Measurements from ENCODE around the gene RPS6KC1.
"Not testable (repeated sequence)": the region's sequence is repeated elsewhere in the genome, so short reads cannot be mapped to it uniquely, and the experiment has no call there.

RPS6KC1 gene

DNA sequence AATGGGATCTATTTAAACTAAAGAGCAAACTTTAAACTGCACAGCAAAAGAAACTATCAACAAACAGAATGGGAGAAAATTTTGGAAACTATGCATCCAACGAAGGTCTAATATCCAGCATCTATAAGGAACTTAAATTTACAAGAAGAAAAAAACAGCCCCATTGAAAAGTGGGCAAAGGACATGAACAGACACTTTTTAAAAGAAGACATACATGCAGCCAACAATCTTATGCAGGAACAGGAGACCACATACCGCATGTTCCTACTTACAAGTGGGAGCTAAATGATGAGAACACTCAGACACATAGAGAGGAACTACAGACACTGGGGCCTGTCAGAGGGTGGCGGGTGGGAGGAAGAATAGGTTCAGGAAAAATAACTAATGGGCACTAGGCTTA is 149.6 kb downstream of the RPS6KC1 start:
- no peak overlapping the region for H3K4me3 ChIP-seq (ENCODE audit: low read length, poor library complexity, severe bottlenecking)
- peaks cover 7% of the 10 kb centered on the region; the same call in 1 of the 2 replicates for H3K36me3 ChIP-seq (ENCODE audit: insufficient read depth, low read length)
- H3K9me3 ChIP-seq (ENCODE audit: insufficient read depth, low read depth, low read length): no peaks in the 10 kb centered on the region
- no peaks in the 10 kb centered on the region for H3K4me1 ChIP-seq (ENCODE audit: insufficient read depth, low read length, poor library complexity, severe bottlenecking)
- no peak overlapping the region for H3K4me2 ChIP-seq (ENCODE audit: low read depth, low read length, poor library complexity, severe bottlenecking)
- no peaks in the 10 kb centered on the region for H3F3A ChIP-seq (ENCODE audit: low read depth)
- no peak overlapping the region for H2AFZ ChIP-seq (ENCODE audit: low read length)
- H4K20me1 ChIP-seq (ENCODE audit: insufficient read depth, low read length, poor library complexity, severe bottlenecking): no peaks in the 10 kb centered on the region
- no peaks in the 10 kb centered on the region for H3K79me2 ChIP-seq (ENCODE audit: insufficient read depth, low read length)
- no peaks in the 10 kb centered on the region for H3K9me2 ChIP-seq (replicated peaks; ENCODE audit: low read depth, low read length)
- H3K9ac ChIP-seq (ENCODE audit: low read depth, low read length, poor library complexity, severe bottlenecking): no peak overlapping the region
- no peaks in the 10 kb centered on the region for H3K27me3 ChIP-seq (ENCODE audit: insufficient read depth, low read length, poor library complexity, severe bottlenecking)
- TF ChIP-seq EZH2phosphoT487 (IDR thresholded peaks at IDR 0.05; ENCODE audit: borderline replicate concordance): no peak
- TF ChIP-seq, protein P1, sequence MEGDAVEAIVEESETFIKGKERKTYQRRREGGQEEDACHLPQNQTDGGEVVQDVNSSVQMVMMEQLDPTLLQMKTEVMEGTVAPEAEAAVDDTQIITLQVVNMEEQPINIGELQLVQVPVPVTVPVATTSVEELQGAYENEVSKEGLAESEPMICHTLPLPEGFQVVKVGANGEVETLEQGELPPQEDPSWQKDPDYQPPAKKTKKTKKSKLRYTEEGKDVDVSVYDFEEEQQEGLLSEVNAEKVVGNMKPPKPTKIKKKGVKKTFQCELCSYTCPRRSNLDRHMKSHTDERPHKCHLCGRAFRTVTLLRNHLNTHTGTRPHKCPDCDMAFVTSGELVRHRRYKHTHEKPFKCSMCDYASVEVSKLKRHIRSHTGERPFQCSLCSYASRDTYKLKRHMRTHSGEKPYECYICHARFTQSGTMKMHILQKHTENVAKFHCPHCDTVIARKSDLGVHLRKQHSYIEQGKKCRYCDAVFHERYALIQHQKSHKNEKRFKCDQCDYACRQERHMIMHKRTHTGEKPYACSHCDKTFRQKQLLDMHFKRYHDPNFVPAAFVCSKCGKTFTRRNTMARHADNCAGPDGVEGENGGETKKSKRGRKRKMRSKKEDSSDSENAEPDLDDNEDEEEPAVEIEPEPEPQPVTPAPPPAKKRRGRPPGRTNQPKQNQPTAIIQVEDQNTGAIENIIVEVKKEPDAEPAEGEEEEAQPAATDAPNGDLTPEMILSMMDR (conservative IDR thresholded peaks at IDR 0.05; ENCODE audit: low read length): no peak

DNA sequence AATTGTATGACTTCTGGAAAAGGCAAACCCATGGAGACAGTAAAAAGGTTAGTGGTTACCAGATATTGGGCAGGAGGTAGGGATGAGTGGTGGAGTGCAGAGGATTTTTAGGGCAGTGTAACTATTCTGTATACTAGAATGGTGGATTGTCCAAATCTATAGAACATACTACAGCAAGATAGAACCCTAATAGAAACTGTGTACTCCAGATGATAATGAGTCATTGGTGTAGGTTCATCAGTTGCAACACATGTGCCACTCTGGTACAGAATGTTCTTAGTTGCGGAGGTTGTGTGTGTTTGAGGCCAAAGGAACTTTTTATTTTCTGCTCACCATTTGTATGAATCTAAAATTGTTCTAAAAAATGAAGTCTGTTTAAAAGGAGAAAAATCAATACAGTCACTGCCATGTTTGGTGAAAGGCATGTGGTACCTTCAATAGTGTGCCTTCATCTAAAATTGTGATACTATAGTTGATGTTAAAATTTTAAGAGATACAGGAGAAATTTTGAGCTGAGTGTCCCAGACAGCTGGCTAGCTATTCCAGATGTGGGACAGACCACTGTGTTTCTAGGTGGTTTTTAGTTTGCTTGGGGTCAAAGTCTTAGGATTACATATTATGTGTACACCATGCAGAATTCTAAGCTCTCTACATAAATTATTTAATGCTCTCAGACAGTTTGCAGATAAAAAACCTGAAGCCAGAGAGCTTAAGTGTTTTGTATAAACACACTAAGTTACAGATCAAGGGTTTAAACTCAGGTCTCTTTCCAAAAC is 150.5 kb downstream of the RPS6KC1 start:
- Histone ChIP-seq H3K9me2 (replicated peaks; ENCODE audit: low read depth, low read length) (no peaks in the 10 kb centered on the region), H3K9ac (ENCODE audit: low read depth, low read length, poor library complexity, severe bottlenecking) (no peak overlapping the region), H3K9me3 (ENCODE audit: insufficient read depth, low read depth, low read length) (no peaks in the 10 kb centered on the region), H3K4me3 (ENCODE audit: low read length, poor library complexity, severe bottlenecking) (no peak overlapping the region), H3K27me3 (ENCODE audit: insufficient read depth, low read length, poor library complexity, severe bottlenecking) (no peaks in the 10 kb centered on the region), H4K20me1 (ENCODE audit: insufficient read depth, low read length, poor library complexity, severe bottlenecking) (no peaks in the 10 kb centered on the region), H3F3A (ENCODE audit: low read depth) (no peaks in the 10 kb centered on the region), H3K36me3 (ENCODE audit: insufficient read depth, low read length) (peaks cover 7% of the 10 kb centered on the region; the same call in 1 of the 2 replicates), H3K4me1 (ENCODE audit: insufficient read depth, low read length, poor library complexity, severe bottlenecking) (no peaks in the 10 kb centered on the region), H3K79me2 (ENCODE audit: insufficient read depth, low read length) (no peaks in the 10 kb centered on the region), H2AFZ (ENCODE audit: low read length) (no peak overlapping the region), H3K4me2 (ENCODE audit: low read depth, low read length, poor library complexity, severe bottlenecking) (no peak overlapping the region)
- no peak for TF ChIP-seq EZH2phosphoT487 (IDR thresholded peaks at IDR 0.05; ENCODE audit: borderline replicate concordance)
- TF ChIP-seq, protein P1 (conservative IDR thresholded peaks at IDR 0.05; ENCODE audit: low read length): no peak

DNA sequence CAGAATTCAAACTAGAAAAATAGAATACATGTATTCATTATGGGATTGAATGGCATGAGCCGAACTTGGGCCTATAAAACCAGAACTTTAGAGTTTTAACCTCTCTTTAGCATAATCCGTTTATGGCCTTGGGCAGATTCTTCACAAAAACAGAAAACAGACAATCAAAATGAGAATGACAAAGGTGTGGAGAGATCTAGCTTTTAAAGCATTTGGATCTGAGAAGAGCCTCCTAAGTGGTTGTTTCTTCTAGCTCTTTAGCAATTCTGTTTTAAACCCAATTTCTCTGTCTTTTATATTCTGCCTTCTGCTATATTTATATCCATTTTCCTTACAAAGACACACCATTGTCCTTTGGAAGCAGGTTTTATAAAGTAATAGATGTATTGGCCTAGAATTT is 160.2 kb downstream of the RPS6KC1 start:
- Histone ChIP-seq H3K36me3 (ENCODE audit: insufficient read depth, low read length) (no peaks in the 10 kb centered on the region), H3K27me3 (ENCODE audit: insufficient read depth, low read length, poor library complexity, severe bottlenecking) (no peaks in the 10 kb centered on the region), H4K20me1 (ENCODE audit: insufficient read depth, low read length, poor library complexity, severe bottlenecking) (no peaks in the 10 kb centered on the region), H3F3A (ENCODE audit: low read depth) (no peaks in the 10 kb centered on the region), H2AFZ (ENCODE audit: low read length) (no peak overlapping the region), H3K4me3 (ENCODE audit: low read length, poor library complexity, severe bottlenecking) (no peak overlapping the region), H3K4me2 (ENCODE audit: low read depth, low read length, poor library complexity, severe bottlenecking) (no peak overlapping the region), H3K9ac (ENCODE audit: low read depth, low read length, poor library complexity, severe bottlenecking) (no peak overlapping the region), H3K79me2 (ENCODE audit: insufficient read depth, low read length) (no peaks in the 10 kb centered on the region), H3K9me3 (ENCODE audit: insufficient read depth, low read depth, low read length) (no peaks in the 10 kb centered on the region), H3K9me2 (replicated peaks; ENCODE audit: low read depth, low read length) (no peaks in the 10 kb centered on the region), H3K4me1 (ENCODE audit: insufficient read depth, low read length, poor library complexity, severe bottlenecking) (no peaks in the 10 kb centered on the region)
- TF ChIP-seq EZH2phosphoT487 (IDR thresholded peaks at IDR 0.05; ENCODE audit: borderline replicate concordance): no peak
- TF ChIP-seq, protein P1 (conservative IDR thresholded peaks at IDR 0.05; ENCODE audit: low read length): no peak

DNA sequence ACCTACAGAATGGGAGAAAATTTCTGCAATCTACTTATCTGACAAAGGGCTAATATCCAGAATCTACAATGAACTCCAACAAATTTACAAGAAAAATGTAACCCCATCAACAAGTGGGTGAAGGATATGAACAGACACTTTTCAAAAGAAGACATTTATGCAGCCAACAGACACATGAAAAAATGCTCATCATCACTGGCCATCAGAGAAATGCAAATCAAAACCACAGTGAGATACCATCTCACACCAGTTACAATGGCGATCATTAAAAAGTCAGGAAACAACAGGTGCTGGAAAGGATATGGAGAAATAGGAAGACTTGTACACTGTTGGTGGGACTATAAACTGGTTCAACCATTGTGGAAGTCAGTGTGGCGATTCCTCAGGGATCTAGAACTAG is 168.0 kb downstream of the RPS6KC1 start:
- H3K79me2 ChIP-seq (ENCODE audit: insufficient read depth, low read length); H3K4me3 ChIP-seq (ENCODE audit: low read length, poor library complexity, severe bottlenecking); H3K36me3 ChIP-seq (ENCODE audit: insufficient read depth, low read length); H3F3A ChIP-seq (ENCODE audit: low read depth); H2AFZ ChIP-seq (ENCODE audit: low read length); H4K20me1 ChIP-seq (ENCODE audit: insufficient read depth, low read length, poor library complexity, severe bottlenecking); H3K4me1 ChIP-seq (ENCODE audit: insufficient read depth, low read length, poor library complexity, severe bottlenecking); H3K27me3 ChIP-seq (ENCODE audit: insufficient read depth, low read length, poor library complexity, severe bottlenecking); H3K9me3 ChIP-seq (ENCODE audit: insufficient read depth, low read depth, low read length); H3K4me2 ChIP-seq (ENCODE audit: low read depth, low read length, poor library complexity, severe bottlenecking); H3K9me2 ChIP-seq (replicated peaks; ENCODE audit: low read depth, low read length); H3K9ac ChIP-seq (ENCODE audit: low read depth, low read length, poor library complexity, severe bottlenecking): not testable (repeated sequence)

Measured in Loucy (cell line).